SK-N-SH (cell line): ENCODE data around the gene SPOP. TPM values are rescaled to one million over a fixed set of nuclear protein-coding genes. Genes with fewer than 3 reads are reported as not detected.
A peak's percentile ranks its signal among the peaks of the same experiment; 100 is the strongest.

Experiments
- CTCF ChIA-PET: fragments of 300-600, 350-600 bp; formaldehyde crosslinking; extraction: SDS; loops from one replicate; lab custom pipeline; 2021; lab: Yijun Ruan, JAX
- POLR2A ChIA-PET: fragments of 350-600 bp; sonication (Branson Sonifier 250); formaldehyde crosslinking; extraction: SDS; loops from one replicate; lab custom pipeline; 2020; ENCODE audit warnings: antibody characterized with exemption, inconsistent platforms; lab: Yijun Ruan, JAX
- DNase-seq: peaks from one replicate; pipeline ENCODE4 v3.0.0; 2012
- H2AFZ ChIP-seq: fragments of 200-600 bp; sonication (generic); 2 replicates; pipeline ENCODE4 v1.8.1; 2016; ENCODE audit warnings: antibody characterized with exemption, mild to moderate bottlenecking, low read depth
- H3F3A ChIP-seq: fragments of 200-600 bp; sonication (generic); replicated peaks from 2 replicates; pipeline ENCODE3; 2016; ENCODE audit warnings: antibody characterized with exemption, mild to moderate bottlenecking; ENCODE audit not compliant: insufficient read depth
- H3K27ac ChIP-seq, 2 experiments: fragments of 200-500 bp in 1 of 2; fragments of 200-600 bp in 1 of 2; sonication (Bioruptor generic) in 1 of 2; sonication (generic), shearing (Covaris generic) in 1 of 2; 2 replicates each; pipeline versions ENCODE4 v1.5.1 to v1.6.1; 2014 to 2016; ENCODE audit warnings: low read depth in 2 of 2, inconsistent platforms in 1 of 2, low read length in 1 of 2, mild to moderate bottlenecking in 1 of 2, mixed read lengths in 1 of 2
- H3K27me3 ChIP-seq: fragments of 200-600 bp; sonication (generic), shearing (Covaris generic); 2 replicates; pipeline ENCODE4 v1.6.1; 2016; ENCODE audit warnings: mixed run types; ENCODE audit not compliant: insufficient read depth
- H3K36me3 ChIP-seq, 2 experiments: fragments of 200-500 bp in 1 of 2; fragments of 200-600 bp in 1 of 2; sonication (Bioruptor generic) in 1 of 2; sonication (generic) in 1 of 2; replicated peaks in 1 of 2; 2 replicates each; pipeline versions ENCODE3 to v1.5.1; 2014 to 2016; ENCODE audit warnings: low read length in 1 of 2, mild to moderate bottlenecking in 1 of 2; ENCODE audit not compliant: insufficient read depth in 2 of 2, control insufficient read depth in 1 of 2
- H3K4me1 ChIP-seq, 2 experiments: fragments of 200-500 bp in 1 of 2; fragments of 200-600 bp in 1 of 2; sonication (Bioruptor generic) in 1 of 2; sonication (generic), shearing (Covaris generic) in 1 of 2; 2 replicates each; pipeline versions ENCODE4 v1.5.1 to v1.6.1; 2014 to 2016; ENCODE audit warnings: low read depth in 1 of 2, low read length in 1 of 2, mixed run types in 1 of 2; ENCODE audit not compliant: insufficient read depth in 2 of 2, control insufficient read depth in 1 of 2
- H3K4me2 ChIP-seq: fragments of 200-600 bp; sonication (generic), shearing (Covaris generic); 2 replicates; pipeline ENCODE4 v1.6.1; 2017; ENCODE audit warnings: mixed run types
- H3K4me3 ChIP-seq, 2 experiments: fragments of 200-500 bp in 1 of 2; fragments of 200-600 bp in 1 of 2; sonication (Bioruptor generic) in 1 of 2; sonication (generic), shearing (Covaris generic) in 1 of 2; 2 replicates each; pipeline versions ENCODE4 v1.5.1 to v1.8.1; 2014 to 2016; ENCODE audit warnings: low read depth in 2 of 2, inconsistent platforms in 1 of 2, low read length in 1 of 2, mild to moderate bottlenecking in 1 of 2, mixed read lengths in 1 of 2, moderate library complexity in 1 of 2
- H3K79me2 ChIP-seq: fragments of 200-600 bp; sonication (generic); 2 replicates; pipeline ENCODE4 v1.8.1; 2017; ENCODE audit warnings: mild to moderate bottlenecking; ENCODE audit not compliant: insufficient read depth
- H3K9ac ChIP-seq: fragments of 200-600 bp; sonication (generic); 2 replicates; pipeline ENCODE4 v1.6.1; 2017; ENCODE audit warnings: mixed run types
- H3K9me2 ChIP-seq: fragments of 200-600 bp; sonication (generic); 2 replicates; pipeline ENCODE4 v1.6.1; 2017; ENCODE audit warnings: mixed run types
- H3K9me3 ChIP-seq: fragments of 200-600 bp; sonication (generic); 2 replicates; pipeline ENCODE4 v1.6.1; 2017; ENCODE audit warnings: mixed run types, mild to moderate bottlenecking, moderate library complexity
- H4K20me1 ChIP-seq: fragments of 200-600 bp; sonication (generic); 2 replicates; pipeline ENCODE4 v1.6.1; 2017; ENCODE audit warnings: mild to moderate bottlenecking, mixed run types; ENCODE audit not compliant: insufficient read depth
- FOXJ3 ChIP-seq: sonication (generic); formaldehyde crosslinking; IDR thresholded peaks from 2 replicates; pipeline ENCODE4 v1.5.1; 2020; ENCODE audit warnings: mild to moderate bottlenecking, missing genetic modification reagents
- JUND ChIP-seq: IDR thresholded peaks from 2 replicates; pipeline ENCODE4 v1.4.0; 2012
- WGBS: methylation state at CpG from one replicate; pipeline ENCODE4 v1.1.6; 2017; ENCODE audit warnings: low lambda C conversion rate; 5-methylcytosine and 5-hydroxymethylcytosine counted together
- polyA plus RNA-seq, 3 experiments: library from polyadenylated mRNA; depleted of rRNA; stranded (reverse); fragments of >200 nt; gene quantifications; 2 replicates each; pipeline ENCODE4 v1.2.3, GENCODE V29; 2012
- TF ChIP-seq, protein P1 (sequence below): fragments of 200-600 bp; sonication (generic); IDR thresholded peaks from 2 replicates; pipeline ENCODE4 v1.6.1; 2017; ENCODE audit warnings: antibody characterized with exemption, mild to moderate bottlenecking, moderate library complexity
- TF ChIP-seq, protein P2 (sequence below): IDR thresholded peaks from 2 replicates; pipeline ENCODE4 v1.4.0; 2012; ENCODE audit warnings: low read depth
- TF ChIP-seq, protein P3 (sequence below): IDR thresholded peaks from 2 replicates; pipeline ENCODE4 v1.4.0; 2012; ENCODE audit warnings: low read depth, borderline replicate concordance
- TF ChIP-seq, protein P4 (sequence below): IDR thresholded peaks from 2 replicates; pipeline ENCODE4; 2012
- TF ChIP-seq, protein P5 (sequence below): fragments of 150-350 bp; IDR thresholded peaks from 2 replicates; pipeline ENCODE4 v1.6.1; 2017; ENCODE audit warnings: antibody characterized with exemption, low read length, low read depth, borderline replicate concordance
- TF ChIP-seq, protein P6 (sequence below): IDR thresholded peaks from 2 replicates; pipeline ENCODE4 v1.6.1; 2012; ENCODE audit warnings: mild to moderate bottlenecking, low read depth, low read length, moderate library complexity

The SPOP gene
- polyA plus RNA-seq, 1 of the 3 experiments (the other 2 are of a cell fraction): 54.0 TPM

DNA sequence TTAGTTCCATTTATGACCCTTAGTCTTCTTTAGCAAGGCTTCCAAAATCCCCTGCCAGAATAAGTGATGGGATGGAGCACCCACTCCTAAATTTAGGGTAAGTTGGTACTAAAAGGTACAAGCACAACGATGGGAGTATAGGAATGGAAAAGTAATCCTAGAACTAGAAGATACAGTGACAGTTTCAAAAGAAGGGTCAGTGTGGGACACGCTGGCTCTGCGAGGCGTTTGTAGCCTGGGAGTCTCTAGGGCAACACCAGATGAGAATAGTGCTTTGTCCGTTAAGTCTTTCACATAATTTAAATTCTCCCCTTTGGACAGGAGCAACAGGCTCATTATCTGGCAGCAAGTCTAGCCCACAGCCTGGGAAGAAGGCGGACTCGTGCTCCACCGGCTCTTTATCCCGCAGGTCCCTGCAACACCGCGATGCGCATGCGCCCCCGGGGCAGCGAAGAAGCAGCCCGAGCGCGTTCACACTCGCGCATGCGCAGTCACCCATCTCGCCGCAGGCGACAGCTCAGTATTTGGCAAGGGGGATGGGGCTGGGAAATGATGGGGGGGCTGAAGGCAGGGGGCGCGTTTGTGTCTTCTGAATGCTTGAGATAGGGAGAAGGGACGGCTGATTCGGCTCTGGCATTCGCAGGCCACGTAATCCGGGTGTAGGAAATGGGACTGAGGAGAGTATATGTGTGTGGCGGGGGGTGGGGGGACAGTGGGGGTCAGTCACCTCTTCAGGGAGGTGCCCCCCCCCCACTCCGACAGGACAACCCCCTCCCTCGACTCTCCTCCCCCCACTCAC lies 564 bp downstream of the SPOP start (continued):
- TF ChIP-seq, protein P1, sequence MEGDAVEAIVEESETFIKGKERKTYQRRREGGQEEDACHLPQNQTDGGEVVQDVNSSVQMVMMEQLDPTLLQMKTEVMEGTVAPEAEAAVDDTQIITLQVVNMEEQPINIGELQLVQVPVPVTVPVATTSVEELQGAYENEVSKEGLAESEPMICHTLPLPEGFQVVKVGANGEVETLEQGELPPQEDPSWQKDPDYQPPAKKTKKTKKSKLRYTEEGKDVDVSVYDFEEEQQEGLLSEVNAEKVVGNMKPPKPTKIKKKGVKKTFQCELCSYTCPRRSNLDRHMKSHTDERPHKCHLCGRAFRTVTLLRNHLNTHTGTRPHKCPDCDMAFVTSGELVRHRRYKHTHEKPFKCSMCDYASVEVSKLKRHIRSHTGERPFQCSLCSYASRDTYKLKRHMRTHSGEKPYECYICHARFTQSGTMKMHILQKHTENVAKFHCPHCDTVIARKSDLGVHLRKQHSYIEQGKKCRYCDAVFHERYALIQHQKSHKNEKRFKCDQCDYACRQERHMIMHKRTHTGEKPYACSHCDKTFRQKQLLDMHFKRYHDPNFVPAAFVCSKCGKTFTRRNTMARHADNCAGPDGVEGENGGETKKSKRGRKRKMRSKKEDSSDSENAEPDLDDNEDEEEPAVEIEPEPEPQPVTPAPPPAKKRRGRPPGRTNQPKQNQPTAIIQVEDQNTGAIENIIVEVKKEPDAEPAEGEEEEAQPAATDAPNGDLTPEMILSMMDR: 0 out of 2 replicates have a peak, but pooled peaks have one; percentile 15
- TF ChIP-seq, protein P2, sequence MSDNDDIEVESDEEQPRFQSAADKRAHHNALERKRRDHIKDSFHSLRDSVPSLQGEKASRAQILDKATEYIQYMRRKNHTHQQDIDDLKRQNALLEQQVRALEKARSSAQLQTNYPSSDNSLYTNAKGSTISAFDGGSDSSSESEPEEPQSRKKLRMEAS: peak; percentile 64
- no peak for TF ChIP-seq JUND
- TF ChIP-seq, protein P3, sequence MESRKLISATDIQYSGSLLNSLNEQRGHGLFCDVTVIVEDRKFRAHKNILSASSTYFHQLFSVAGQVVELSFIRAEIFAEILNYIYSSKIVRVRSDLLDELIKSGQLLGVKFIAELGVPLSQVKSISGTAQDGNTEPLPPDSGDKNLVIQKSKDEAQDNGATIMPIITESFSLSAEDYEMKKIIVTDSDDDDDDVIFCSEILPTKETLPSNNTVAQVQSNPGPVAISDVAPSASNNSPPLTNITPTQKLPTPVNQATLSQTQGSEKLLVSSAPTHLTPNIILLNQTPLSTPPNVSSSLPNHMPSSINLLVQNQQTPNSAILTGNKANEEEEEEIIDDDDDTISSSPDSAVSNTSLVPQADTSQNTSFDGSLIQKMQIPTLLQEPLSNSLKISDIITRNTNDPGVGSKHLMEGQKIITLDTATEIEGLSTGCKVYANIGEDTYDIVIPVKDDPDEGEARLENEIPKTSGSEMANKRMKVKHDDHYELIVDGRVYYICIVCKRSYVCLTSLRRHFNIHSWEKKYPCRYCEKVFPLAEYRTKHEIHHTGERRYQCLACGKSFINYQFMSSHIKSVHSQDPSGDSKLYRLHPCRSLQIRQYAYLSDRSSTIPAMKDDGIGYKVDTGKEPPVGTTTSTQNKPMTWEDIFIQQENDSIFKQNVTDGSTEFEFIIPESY: no peak
- TF ChIP-seq, protein P4, sequence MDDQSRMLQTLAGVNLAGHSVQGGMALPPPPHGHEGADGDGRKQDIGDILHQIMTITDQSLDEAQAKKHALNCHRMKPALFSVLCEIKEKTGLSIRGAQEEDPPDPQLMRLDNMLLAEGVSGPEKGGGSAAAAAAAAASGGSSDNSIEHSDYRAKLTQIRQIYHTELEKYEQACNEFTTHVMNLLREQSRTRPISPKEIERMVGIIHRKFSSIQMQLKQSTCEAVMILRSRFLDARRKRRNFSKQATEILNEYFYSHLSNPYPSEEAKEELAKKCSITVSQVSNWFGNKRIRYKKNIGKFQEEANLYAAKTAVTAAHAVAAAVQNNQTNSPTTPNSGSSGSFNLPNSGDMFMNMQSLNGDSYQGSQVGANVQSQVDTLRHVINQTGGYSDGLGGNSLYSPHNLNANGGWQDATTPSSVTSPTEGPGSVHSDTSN: no peak
- TF ChIP-seq, protein P5, sequence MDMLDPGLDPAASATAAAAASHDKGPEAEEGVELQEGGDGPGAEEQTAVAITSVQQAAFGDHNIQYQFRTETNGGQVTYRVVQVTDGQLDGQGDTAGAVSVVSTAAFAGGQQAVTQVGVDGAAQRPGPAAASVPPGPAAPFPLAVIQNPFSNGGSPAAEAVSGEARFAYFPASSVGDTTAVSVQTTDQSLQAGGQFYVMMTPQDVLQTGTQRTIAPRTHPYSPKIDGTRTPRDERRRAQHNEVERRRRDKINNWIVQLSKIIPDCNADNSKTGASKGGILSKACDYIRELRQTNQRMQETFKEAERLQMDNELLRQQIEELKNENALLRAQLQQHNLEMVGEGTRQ: no peak
- TF ChIP-seq, all 33 proteins: peak for 6

DNA sequence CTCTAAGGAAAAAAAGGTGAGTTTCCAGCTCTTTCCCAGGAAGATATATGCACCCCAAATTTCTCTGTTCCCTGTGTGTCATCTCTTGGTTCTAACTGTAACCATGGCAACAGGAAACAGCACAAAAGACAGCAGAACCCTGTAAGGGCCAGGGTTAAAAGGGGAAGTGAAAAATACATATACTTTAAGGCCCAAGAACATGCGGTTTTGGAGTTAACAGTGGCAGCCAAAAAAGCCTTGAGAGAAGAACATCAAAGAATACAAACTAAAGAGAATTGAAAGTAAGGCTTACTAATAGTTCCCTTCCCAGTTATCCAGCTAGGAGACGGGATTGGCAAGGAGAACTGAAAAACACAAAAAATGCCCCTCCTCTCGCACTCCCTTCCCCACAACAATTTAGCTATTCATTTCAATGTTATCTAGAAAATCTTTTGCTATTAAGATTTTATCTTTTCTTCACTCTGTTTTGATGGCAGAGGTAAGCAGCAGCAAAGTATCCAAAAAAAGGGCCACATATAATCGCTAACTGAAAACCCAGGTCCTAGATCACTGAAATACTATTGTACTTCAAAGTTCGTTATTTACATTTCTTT lies 1.5 kb downstream of the SPOP start:
- DNase-seq: no peak
- ChIA-PET POLR2A (no interaction called here), CTCF (interaction anchor here (1.0 to 50.8 kb wide), 3 partner anchors 19 to 101 kb away, joined by 5 to 2107 read pairs (median 7); partner anchors contain the start of genes NXPH3 and SLC35B1)
- Histone ChIP-seq H4K20me1 (peaks cover 35% of the 10 kb centered on the region), H3F3A (no peaks in the 10 kb centered on the region), H3K4me2 (peak overlapping the region; percentile 89), H3K4me1 (peaks cover 10 to 13% of the 10 kb centered on the region in 2 experiments; a peak in 3 of 4 replicates), H3K9me3 (no peaks in the 10 kb centered on the region), H3K36me3 (peaks cover 12 to 28% of the 10 kb centered on the region in 2 experiments), H3K9ac (peak overlapping the region; percentile 76), H3K27ac (peak overlapping the region; percentile 84 to 91), H3K79me2 (peaks cover 61% of the 10 kb centered on the region), H3K27me3 (no peaks in the 10 kb centered on the region), H3K9me2 (no peaks in the 10 kb centered on the region), H3K4me3 (peak overlapping the region; percentile 55 to 68), H2AFZ (peak overlapping the region; percentile 67; the same call in 1 of the 2 replicates)
- WGBS: 63% methylated on average over 5 of the region's 5 CpGs
- TF ChIP-seq, protein P6, sequence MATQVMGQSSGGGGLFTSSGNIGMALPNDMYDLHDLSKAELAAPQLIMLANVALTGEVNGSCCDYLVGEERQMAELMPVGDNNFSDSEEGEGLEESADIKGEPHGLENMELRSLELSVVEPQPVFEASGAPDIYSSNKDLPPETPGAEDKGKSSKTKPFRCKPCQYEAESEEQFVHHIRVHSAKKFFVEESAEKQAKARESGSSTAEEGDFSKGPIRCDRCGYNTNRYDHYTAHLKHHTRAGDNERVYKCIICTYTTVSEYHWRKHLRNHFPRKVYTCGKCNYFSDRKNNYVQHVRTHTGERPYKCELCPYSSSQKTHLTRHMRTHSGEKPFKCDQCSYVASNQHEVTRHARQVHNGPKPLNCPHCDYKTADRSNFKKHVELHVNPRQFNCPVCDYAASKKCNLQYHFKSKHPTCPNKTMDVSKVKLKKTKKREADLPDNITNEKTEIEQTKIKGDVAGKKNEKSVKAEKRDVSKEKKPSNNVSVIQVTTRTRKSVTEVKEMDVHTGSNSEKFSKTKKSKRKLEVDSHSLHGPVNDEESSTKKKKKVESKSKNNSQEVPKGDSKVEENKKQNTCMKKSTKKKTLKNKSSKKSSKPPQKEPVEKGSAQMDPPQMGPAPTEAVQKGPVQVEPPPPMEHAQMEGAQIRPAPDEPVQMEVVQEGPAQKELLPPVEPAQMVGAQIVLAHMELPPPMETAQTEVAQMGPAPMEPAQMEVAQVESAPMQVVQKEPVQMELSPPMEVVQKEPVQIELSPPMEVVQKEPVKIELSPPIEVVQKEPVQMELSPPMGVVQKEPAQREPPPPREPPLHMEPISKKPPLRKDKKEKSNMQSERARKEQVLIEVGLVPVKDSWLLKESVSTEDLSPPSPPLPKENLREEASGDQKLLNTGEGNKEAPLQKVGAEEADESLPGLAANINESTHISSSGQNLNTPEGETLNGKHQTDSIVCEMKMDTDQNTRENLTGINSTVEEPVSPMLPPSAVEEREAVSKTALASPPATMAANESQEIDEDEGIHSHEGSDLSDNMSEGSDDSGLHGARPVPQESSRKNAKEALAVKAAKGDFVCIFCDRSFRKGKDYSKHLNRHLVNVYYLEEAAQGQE: no peak
- no peak for TF ChIP-seq FOXJ3
